HUDEP-2 (cell line): ENCODE measurements around the gene MCF2L.

Experiments
- DNase-seq, 76 experiments: peaks; one replicate each; lab custom pipeline; 2025; ENCODE audit not compliant: unreplicated experiment in 76 of 76; lab: John Stamatoyannopoulos, UW

MCF2L gene

GRCh38 chr13:113009743-113010509 is 40.9 kb downstream of the MCF2L start:
- DNase-seq: no peak

GRCh38 chr13:113010510-113010865 is 41.5 kb downstream of the MCF2L start:
- no peak for DNase-seq

- no peak for DNase-seq
Observed at GRCh38 chr13:113013303-113013702, 44.3 kb downstream of the MCF2L start.

- no peak for DNase-seq
Observed at GRCh38 chr13:113013878-113014751, 45.1 kb downstream of the MCF2L start.

GRCh38 chr13:113014752-113015745 is 46.0 kb downstream of the MCF2L start:
- no peak for DNase-seq

GRCh38 chr13:113015826-113016525 is 47.0 kb downstream of the MCF2L start:
- no peak for DNase-seq

- DNase-seq: no peak
Observed at GRCh38 chr13:113016526-113017295, 47.7 kb downstream of the MCF2L start.

GRCh38 chr13:113017506-113018215 is 48.6 kb downstream of the MCF2L start:
- no peak for DNase-seq

GRCh38 chr13:113018676-113019465 is 49.9 kb downstream of the MCF2L start:
- DNase-seq: no peak

GRCh38 chr13:113020323-113021080 is 51.5 kb downstream of the MCF2L start:
- DNase-seq: no peak

GRCh38 chr13:113021391-113021790 is 52.4 kb downstream of the MCF2L start:
- no peak for DNase-seq

- DNase-seq: no peak
Observed at GRCh38 chr13:113021811-113022210, 52.8 kb downstream of the MCF2L start.

GRCh38 chr13:113022391-113022744 is 53.4 kb downstream of the MCF2L start:
- DNase-seq: no peak

- DNase-seq: no peak
Observed at GRCh38 chr13:113022745-113023574, 53.9 kb downstream of the MCF2L start.

- DNase-seq: no peak
Observed at GRCh38 chr13:113023694-113024430, 54.8 kb downstream of the MCF2L start.

- no peak for DNase-seq
Observed at GRCh38 chr13:113024466-113024865, 55.5 kb downstream of the MCF2L start.
